Esophagus muscularis mucosa (tissue), 2 donors: Measurements from ENCODE around the gene SCN9A.
"Not testable (repeated sequence)": the region's sequence is repeated elsewhere in the genome, so short reads cannot be mapped to it uniquely, and the experiment has no call there.

Experiments
- POLR2A ChIP-seq: fragments of 450-650 bp; IDR thresholded peaks from one replicate; pipeline ENCODE4 v1.6.1; 2017; ENCODE audit warnings: antibody characterized with exemption, moderate library complexity, mild to moderate bottlenecking, low read depth
- POLR2AphosphoS5 ChIP-seq, 2 donors: sonication (generic); formaldehyde crosslinking; IDR thresholded peaks; one replicate each; pipeline ENCODE4 v1.6.1; 2017; ENCODE audit warnings: antibody characterized with exemption in 2 of 2

GRCh38 chr2:166209367-166209766 is 166.4 kb downstream of the SCN9A start:
- not testable (repeated sequence) for TF ChIP-seq POLR2A; POLR2AphosphoS5 (IDR thresholded peaks at IDR 0.05)
